GM12878 (cell line): Measurements from ENCODE around the gene MGAT3. TPM values are rescaled to one million over a fixed set of nuclear protein-coding genes. Genes with fewer than 3 reads are reported as not detected.

Source experiments
- ATAC-seq: fragments of 200-7000 bp; cut with Tn5 transposase; 3 replicates; pipeline ENCODE4 v1.9.1; 2020; ENCODE audit warnings: mild to moderate bottlenecking, moderate library complexity
- BruUV-seq: library from RNA; stranded (reverse); fragments of 400-500 nt; replicated peaks from 2 replicates; lab custom pipeline; 2021; lab: Mats Ljungman, UMichigan
- CTCF ChIA-PET: fragments of 300-600 bp; sonication (Branson Sonifier 250); formaldehyde crosslinking; extraction: SDS; loops from one replicate; lab custom pipeline; 2021; ENCODE audit warnings: inconsistent platforms; lab: Yijun Ruan, JAX
- POLR2A ChIA-PET: fragments of 350-600 bp; formaldehyde crosslinking; extraction: SDS; loops from one replicate; lab custom pipeline; 2021; ENCODE audit warnings: inconsistent platforms; lab: Charles Lee
- RAD21 ChIA-PET: fragments of 300-600 bp; sonication (Branson Sonifier 250); formaldehyde crosslinking; loops from one replicate; lab custom pipeline; 2023; ENCODE audit warnings: antibody characterized with exemption; ENCODE audit not compliant: unreplicated experiment; lab: Charles Lee
- SMC1A ChIA-PET: fragments of 300-600 bp; sonication (Branson Sonifier 250); formaldehyde crosslinking; loops from one replicate; lab custom pipeline; 2023; ENCODE audit not compliant: unreplicated experiment, uncharacterized antibody; lab: Charles Lee
- DNase-seq: peaks from one replicate; pipeline ENCODE4 v3.0.0-alpha.2; 2011; ENCODE audit warnings: low read depth, low spot score
- FAIRE-seq: peaks from 3 replicates; lab custom pipeline; 2011; peaks lifted over from hg19 to GRCh38; lab: Jason Lieb, UNC
- H2AFZ ChIP-seq: 2 replicates; pipeline ENCODE4 v1.6.0; 2011; ENCODE audit warnings: low read depth, low read length, control low read depth; ENCODE audit not compliant: control insufficient read depth
- H3K27ac ChIP-seq: 2 replicates; pipeline ENCODE4 v1.5.1; 2011; ENCODE audit warnings: control low read depth; ENCODE audit not compliant: control insufficient read depth, insufficient read depth
- H3K27me3 ChIP-seq, 2 experiments: replicated peaks in 1 of 2; 2 replicates each; pipeline versions ENCODE4 v1.6.0 to v1.6.1; 2011; ENCODE audit warnings: low read length in 1 of 2; ENCODE audit not compliant: control insufficient read depth in 2 of 2, insufficient read depth in 2 of 2
- H3K36me3 ChIP-seq, 2 experiments: 2 replicates each; pipeline ENCODE4 v1.5.1; 2011; ENCODE audit warnings: low read length in 1 of 2; ENCODE audit not compliant: control insufficient read depth in 2 of 2, insufficient read depth in 2 of 2
- H3K4me1 ChIP-seq: 2 replicates; pipeline ENCODE4 v1.6.1; 2011; ENCODE audit warnings: mild to moderate bottlenecking, low read length, moderate library complexity, mixed read lengths; ENCODE audit not compliant: control insufficient read depth, insufficient read depth
- H3K4me2 ChIP-seq: 2 replicates; pipeline ENCODE4 v1.6.0; 2011; ENCODE audit warnings: control low read depth; ENCODE audit not compliant: control insufficient read depth, insufficient read depth
- H3K4me3 ChIP-seq: fragments of 200-600 bp; sonication (generic); 2 replicates; pipeline ENCODE4 v1.5.1; 2016
- H3K79me2 ChIP-seq: 2 replicates; pipeline ENCODE4 v1.6.0; 2011; ENCODE audit warnings: low read length; ENCODE audit not compliant: control insufficient read depth, insufficient read depth
- H3K9ac ChIP-seq: 2 replicates; pipeline ENCODE4 v1.8.0; 2011; ENCODE audit warnings: low read length, control low read depth, mixed read lengths; ENCODE audit not compliant: control insufficient read depth, insufficient read depth
- H3K9me3 ChIP-seq: replicated peaks from 3 replicates; pipeline ENCODE4 v1.5.1; 2011; ENCODE audit warnings: mild to moderate bottlenecking, low read length; ENCODE audit not compliant: control insufficient read depth, insufficient read depth
- H4K20me1 ChIP-seq: 2 replicates; pipeline ENCODE4 v1.6.0; 2011; ENCODE audit not compliant: control insufficient read depth, insufficient read depth
- BHLHE40 ChIP-seq, 2 experiments: fragments of 450-650 bp in 1 of 2; IDR thresholded peaks; 2 replicates each; pipeline ENCODE4 v1.6.1; 2011 to 2017; ENCODE audit warnings: low read depth in 2 of 2, borderline replicate concordance in 1 of 2, improper control_type of control experiment in 1 of 2, low read length in 1 of 2, mild to moderate bottlenecking in 1 of 2
- FOXM1 ChIP-seq: IDR thresholded peaks from 2 replicates; pipeline ENCODE4 v1.6.1; 2012; ENCODE audit warnings: low read depth, mild to moderate bottlenecking, inconsistent platforms, low read length, moderate library complexity
- NR2C1 ChIP-seq: fragments of 450-650 bp; IDR thresholded peaks from 2 replicates; pipeline ENCODE4 v1.6.1; 2017; ENCODE audit warnings: antibody characterized with exemption, mild to moderate bottlenecking, moderate library complexity
- PML ChIP-seq: IDR thresholded peaks from 2 replicates; pipeline ENCODE4 v1.6.1; 2012; ENCODE audit warnings: low read length, inconsistent platforms
- RAD51 ChIP-seq: fragments of 450-650 bp; IDR thresholded peaks from 2 replicates; pipeline ENCODE4 v1.6.1; 2016; ENCODE audit warnings: moderate library complexity, mild to moderate bottlenecking, inconsistent platforms
- RCOR1 ChIP-seq: conservative IDR thresholded peaks from 2 replicates; pipeline ENCODE4 v1.6.1; 2012; ENCODE audit warnings: low read depth, low read length, improper control_type of control experiment
- RELB ChIP-seq: fragments of 450-650 bp; IDR thresholded peaks from 2 replicates; pipeline ENCODE4 v1.6.1; 2017; ENCODE audit warnings: low read depth, mild to moderate bottlenecking, moderate library complexity
- SIN3A ChIP-seq: IDR thresholded peaks from 2 replicates; pipeline ENCODE4 v1.6.1; 2012; ENCODE audit warnings: low read depth, low read length, improper control_type of control experiment
- TAF1 ChIP-seq: IDR thresholded peaks from 2 replicates; pipeline ENCODE4 v1.6.1; 2011; ENCODE audit warnings: mild to moderate bottlenecking, low read depth, low read length, borderline replicate concordance
- WRNIP1 ChIP-seq: IDR thresholded peaks from 2 replicates; pipeline ENCODE4 v1.6.1; 2011; ENCODE audit warnings: low read depth, low read length, improper control_type of control experiment, borderline replicate concordance
- ZBTB4 ChIP-seq: fragments of 450-650 bp; formaldehyde crosslinking; IDR thresholded peaks from 2 replicates; pipeline ENCODE4 v1.4.0; 2022; ENCODE audit warnings: mild to moderate bottlenecking, moderate library complexity
- ZBTB40 ChIP-seq: fragments of 450-650 bp; IDR thresholded peaks from 2 replicates; pipeline ENCODE4 v1.6.1; 2016; ENCODE audit warnings: mild to moderate bottlenecking, moderate library complexity, borderline replicate concordance
- ZNF622 ChIP-seq: fragments of 450-650 bp; IDR thresholded peaks from 2 replicates; pipeline ENCODE4 v1.6.1; 2017; ENCODE audit warnings: mild to moderate bottlenecking, inconsistent platforms
- ZZZ3 ChIP-seq: IDR thresholded peaks from 2 replicates; pipeline ENCODE4 v1.6.1; 2011; ENCODE audit warnings: low read depth; ENCODE audit not compliant: control insufficient read depth, insufficient read length
- WGBS: methylation state at CpG from one replicate; pipeline ENCODE4 v1.1.6; 2016; ENCODE audit warnings: low lambda C conversion rate; ENCODE audit not compliant: insufficient replicate concordance, insufficient coverage; ENCODE audit errors: missing lambda C conversion rate; 5-methylcytosine and 5-hydroxymethylcytosine counted together
- in situ Hi-C: fragments of 300-500 bp; cut with MboI; formaldehyde crosslinking; loops from 9 replicates; pipeline ENCODE4 v1.14.3; 2018; ENCODE audit warnings: mixed read lengths
- intact Hi-C: fragments of 100-400 bp; cut with micrococcal nuclease; formaldehyde crosslinking; loops from one replicate; pipeline ENCODE4 v1.14.2; 2022; ENCODE audit not compliant: unreplicated experiment
- polyA plus RNA-seq, 11 experiments: library from polyadenylated mRNA; depleted of rRNA in 4 of 11; unstranded in 6 of 11; stranded (reverse) in 5 of 11; fragments of >200 nt; fragmentation: Nextera tagmentation in 4 of 11; fragmentation: Illumina TruSeq in 1 of 11; extraction: Ambion mirVana in 4 of 11; extraction: Trizol in 1 of 11; gene quantifications; 1 replicate in 1 of 11; 2 replicates in 10 of 11; pipeline versions ENCODE4 v1.2.1 to v1.2.3, GENCODE V29; 2011 to 2016; ENCODE audit warnings: inconsistent platforms in 2 of 11, missing spikeins in 2 of 11, low read depth in 1 of 11
- total RNA-seq, 4 experiments: library from RNA; depleted of rRNA in 3 of 4; stranded (reverse); fragments of >200 nt in 3 of 4; fragmentation: Illumina TruSeq in 1 of 4; extraction: Trizol in 1 of 4; gene quantifications; 2 replicates each; pipeline versions ENCODE4 v1.2.1 to v1.2.3, GENCODE V29; 2013 to 2021

The MGAT3 gene
- total and polyA plus RNA-seq, 10 of the 15 experiments (the other 5 are each of a cell fraction or from before 2014, with no cell fraction given): 0.32 to 40.2 (median 11.9) TPM

GRCh38 chr22:39479254-39479653 lies 22.4 kb downstream of the MGAT3 start:
- RAD21 ChIA-PET: interaction anchor here (1.4 kb wide), 1 partner anchor 79 kb away, joined by 3 read pairs; the partner anchor contains the start of gene TAB1
- TF ChIP-seq ZBTB4 (CRISPR knock-in tag) (no peak), RCOR1 (no peak), RAD51 (no peak), WRNIP1 (no peak), PML (no peak), ZNF622 (no peak), TAF1 (no peak), RELB (no peak), ZBTB40 (no peak), FOXM1 (no peak), NR2C1 (no peak), BHLHE40 (IDR thresholded peaks at IDR 0.05; ENCODE audit: borderline replicate concordance in 1 of 2, low read depth in 2 of 2, low read length in 1 of 2) (no peak), SIN3A (no peak), ZZZ3 (no peak)
- DNase-seq: no peak
- Histone ChIP-seq H3K27ac (no peak overlapping the region), H4K20me1 (no peaks in the 10 kb centered on the region), H3K36me3 (peaks cover 8 to 37% of the 10 kb centered on the region in 2 experiments; a peak in 3 of 4 replicates), H3K9ac (no peak overlapping the region), H3K4me3 (no peak overlapping the region), H3K4me1 (no peaks in the 10 kb centered on the region), H2AFZ (no peak overlapping the region), H3K9me3 (no peaks in the 10 kb centered on the region), H3K4me2 (no peak overlapping the region), H3K79me2 (peaks cover 1% of the 10 kb centered on the region), H3K27me3 (no peaks in the 10 kb centered on the region)
- intact Hi-C loops (no loop called here), in situ Hi-C loops (no loop called here)
- SMC1A ChIA-PET: interaction anchor here (1.2 kb wide), 1 partner anchor 17 kb away, joined by 3 read pairs; no protein-coding TSS in a partner anchor
- FAIRE-seq: no peak
- POLR2A ChIA-PET: no interaction called here
- BruUV-seq: no TSS peak
- no peak for ATAC-seq
- 42% methylated on average over 2 of the region's 3 CpGs for WGBS
- CTCF ChIA-PET: interaction anchor here (1.1 to 1.7 kb wide), 4 partner anchors 14 to 135 kb away, joined by 3 to 8 read pairs (median 4); no protein-coding TSS in a partner anchor
